H9 (cell line): ENCODE measurements around the gene EDEM2. TPM values are rescaled to one million over a fixed set of nuclear protein-coding genes. Genes with fewer than 3 reads are reported as not detected.

Source experiments
- DNase-seq: peaks from one replicate; pipeline ENCODE4 v3.0.0-alpha.2; 2017
- H2AFZ ChIP-seq: one replicate; pipeline ENCODE4 v1.6.1; 2013; ENCODE audit warnings: mild to moderate bottlenecking, low read length, control low read depth, moderate library complexity
- H2AK5ac ChIP-seq: 2 replicates; pipeline ENCODE4 v1.6.1; 2013; ENCODE audit warnings: low read length, control low read depth, mixed read lengths; ENCODE audit not compliant: insufficient read length
- H2BK120ac ChIP-seq: one replicate; pipeline ENCODE4 v1.6.1; 2013; ENCODE audit warnings: low read depth, mild to moderate bottlenecking, low read length, control low read depth, inconsistent platforms; ENCODE audit not compliant: poor library complexity, severe bottlenecking
- H2BK12ac ChIP-seq: 2 replicates; pipeline ENCODE4 v1.6.1; 2013; ENCODE audit warnings: low read length, control low read depth, mixed read lengths, low read depth; ENCODE audit not compliant: insufficient read length
- H2BK15ac ChIP-seq: 2 replicates; pipeline ENCODE4 v1.6.1; 2013; ENCODE audit warnings: low read depth, low read length, control low read depth
- H2BK20ac ChIP-seq: one replicate; pipeline ENCODE4 v1.6.1; 2013; ENCODE audit warnings: low read depth, mild to moderate bottlenecking, low read length, control low read depth, inconsistent platforms; ENCODE audit not compliant: poor library complexity, severe bottlenecking
- H2BK5ac ChIP-seq: 2 replicates; pipeline ENCODE4 v1.6.1; 2013; ENCODE audit warnings: low read length, control low read depth, mixed read lengths; ENCODE audit not compliant: insufficient read length
- H3K14ac ChIP-seq: 2 replicates; pipeline ENCODE4 v1.6.1; 2013; ENCODE audit warnings: low read length, control low read depth; ENCODE audit not compliant: insufficient read depth
- H3K18ac ChIP-seq: 2 replicates; pipeline ENCODE4 v1.6.1; 2013; ENCODE audit warnings: low read depth, mild to moderate bottlenecking, mixed read lengths, low read length, control low read depth; ENCODE audit not compliant: insufficient read length
- H3K23ac ChIP-seq: 2 replicates; pipeline ENCODE4 v1.6.1; 2013; ENCODE audit warnings: low read length, control low read depth, mixed read lengths, low read depth; ENCODE audit not compliant: insufficient read length
- H3K23me2 ChIP-seq: 2 replicates; pipeline ENCODE4 v1.6.1; 2013; ENCODE audit warnings: low read depth, mild to moderate bottlenecking, mixed read lengths, low read length, control low read depth; ENCODE audit not compliant: insufficient read length, poor library complexity, severe bottlenecking
- H3K27ac ChIP-seq: 2 replicates; pipeline ENCODE4 v1.5.1; 2013; ENCODE audit warnings: low read length, control low read depth, mixed read lengths, low read depth; ENCODE audit not compliant: insufficient read length
- H3K27me3 ChIP-seq: 2 replicates; pipeline ENCODE4 v1.6.1; 2013; ENCODE audit warnings: low read length, control low read depth, inconsistent platforms; ENCODE audit not compliant: insufficient read depth
- H3K4ac ChIP-seq: 2 replicates; pipeline ENCODE4 v1.6.1; 2013; ENCODE audit warnings: low read depth, mild to moderate bottlenecking, control low read depth, inconsistent platforms, low read length, moderate library complexity
- H3K4me1 ChIP-seq: 2 replicates; pipeline ENCODE4 v1.6.1; 2013; ENCODE audit warnings: low read length, control low read depth, inconsistent platforms; ENCODE audit not compliant: insufficient read depth
- H3K4me2 ChIP-seq: 2 replicates; pipeline ENCODE4 v1.6.1; 2013; ENCODE audit warnings: low read length, control low read depth, mixed read lengths; ENCODE audit not compliant: insufficient read length, insufficient read depth
- H3K56ac ChIP-seq: 2 replicates; pipeline ENCODE4 v1.6.1; 2013; ENCODE audit warnings: low read depth, mild to moderate bottlenecking, mixed read lengths, low read length, control low read depth; ENCODE audit not compliant: insufficient read length
- H3K79me1 ChIP-seq: 2 replicates; pipeline ENCODE4 v1.6.1; 2013; ENCODE audit warnings: low read depth, mild to moderate bottlenecking, moderate library complexity, low read length, control low read depth, inconsistent platforms; ENCODE audit not compliant: insufficient read depth, poor library complexity, severe bottlenecking
- H3K79me2 ChIP-seq: 2 replicates; pipeline ENCODE4 v1.6.1; 2013; ENCODE audit warnings: low read length, control low read depth, inconsistent platforms; ENCODE audit not compliant: insufficient read depth
- H3K9ac ChIP-seq: 2 replicates; pipeline ENCODE4 v1.6.1; 2013; ENCODE audit warnings: low read length, control low read depth, mixed read lengths; ENCODE audit not compliant: insufficient read length; ENCODE audit errors: extremely low read depth
- H3K9me3 ChIP-seq: one replicate; pipeline ENCODE4 v1.6.1; 2013; ENCODE audit warnings: low read depth, low read length, inconsistent platforms; ENCODE audit not compliant: control insufficient read depth
- H3T11ph ChIP-seq: one replicate; pipeline ENCODE4 v1.6.1; 2013; ENCODE audit warnings: mild to moderate bottlenecking, low read length, control low read depth, inconsistent platforms
- H4K20me1 ChIP-seq: one replicate; pipeline ENCODE4 v1.6.1; 2013; ENCODE audit not compliant: control insufficient read depth, insufficient read length, insufficient read depth
- H4K5ac ChIP-seq: 2 replicates; pipeline ENCODE4 v1.6.1; 2013; ENCODE audit warnings: low read depth, mild to moderate bottlenecking, mixed read lengths, low read length, control low read depth; ENCODE audit not compliant: insufficient read length
- H4K8ac ChIP-seq: replicated peaks from 2 replicates; pipeline ENCODE4 v1.6.1; 2013; ENCODE audit warnings: low read length, control low read depth, mixed read lengths, low read depth; ENCODE audit not compliant: insufficient read length
- H4K91ac ChIP-seq: 2 replicates; pipeline ENCODE4 v1.6.1; 2013; ENCODE audit warnings: low read depth, mild to moderate bottlenecking, moderate library complexity, mixed read lengths, low read length, control low read depth; ENCODE audit not compliant: insufficient read length
- H3K27ac Mint-ChIP-seq, 3 experiments: 2 replicates in 2 of 3; 3 replicates in 1 of 3; pipeline ENCODE4 v1.8.0; 2020 to 2021; ENCODE audit warnings: mixed read lengths in 3 of 3, mild to moderate bottlenecking in 1 of 3, moderate library complexity in 1 of 3
- H3K27me3 Mint-ChIP-seq: 2 replicates; pipeline ENCODE4 v1.8.0; 2021; ENCODE audit warnings: low read depth, mild to moderate bottlenecking, moderate library complexity, mixed read lengths
- H3K36me3 Mint-ChIP-seq, 3 experiments: 2 replicates in 2 of 3; 3 replicates in 1 of 3; pipeline ENCODE4 v1.8.0; 2020 to 2021; ENCODE audit warnings: low read depth in 3 of 3, mixed read lengths in 3 of 3; ENCODE audit not compliant: insufficient read depth in 1 of 3
- H3K4me1 Mint-ChIP-seq, 2 experiments: 2 replicates each; pipeline ENCODE4 v1.8.0; 2020; ENCODE audit warnings: mixed read lengths in 2 of 2
- H3K4me3 Mint-ChIP-seq, 2 experiments: 2 replicates in 1 of 2; 3 replicates in 1 of 2; pipeline ENCODE4 v1.8.0; 2020 to 2021; ENCODE audit warnings: mild to moderate bottlenecking in 2 of 2, mixed read lengths in 2 of 2, moderate library complexity in 1 of 2
- H3K9me3 Mint-ChIP-seq, 2 experiments: 2 replicates in 1 of 2; 3 replicates in 1 of 2; pipeline ENCODE4 v1.8.0; 2020; ENCODE audit warnings: mild to moderate bottlenecking in 2 of 2, mixed read lengths in 2 of 2, moderate library complexity in 1 of 2
- WGBS: extraction: QIAGEN DNeasy Blood & Tissue Kit; methylation state at CpG from one replicate; pipeline ENCODE4 v1.1.7; 2013; ENCODE audit warnings: missing lambda C conversion rate, low lambda C conversion rate, mixed read lengths; ENCODE audit not compliant: insufficient read length; ENCODE audit errors: extremely low coverage; 5-methylcytosine and 5-hydroxymethylcytosine counted together
- total RNA-seq: library from RNA; stranded (reverse); gene quantifications from 2 replicates; pipeline ENCODE4 v1.2.1, GENCODE V29; 2021
- TF ChIP-seq, protein P1 (sequence below): fragments of 200-600 bp; sonication (generic); conservative IDR thresholded peaks from 3 replicates; pipeline ENCODE4 v1.8.0; 2021; ENCODE audit warnings: antibody characterized with exemption, mild to moderate bottlenecking

The EDEM2 gene
- total RNA-seq, 1 experiment from 2014 or later: 27.8 TPM

DNA sequence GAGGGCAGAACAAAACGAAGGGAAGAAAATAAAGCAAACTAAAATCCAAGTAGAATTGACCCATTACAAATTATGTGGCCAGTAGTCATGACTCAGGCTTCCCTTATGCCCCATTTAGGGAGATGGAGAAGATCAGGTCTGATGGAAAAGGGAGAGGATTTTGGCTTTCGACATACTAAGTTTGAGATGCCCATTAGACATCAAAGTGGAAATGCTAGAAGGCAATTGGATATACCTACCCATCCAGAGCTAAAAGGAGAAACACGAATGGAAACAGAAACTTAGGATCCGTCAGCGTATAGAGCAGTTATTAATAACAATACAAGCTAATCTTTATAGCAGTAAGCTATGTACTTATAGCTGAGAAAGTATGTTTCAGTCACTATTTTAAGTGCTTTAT is 59.3 kb downstream of the EDEM2 start:
- TF ChIP-seq, protein P1, sequence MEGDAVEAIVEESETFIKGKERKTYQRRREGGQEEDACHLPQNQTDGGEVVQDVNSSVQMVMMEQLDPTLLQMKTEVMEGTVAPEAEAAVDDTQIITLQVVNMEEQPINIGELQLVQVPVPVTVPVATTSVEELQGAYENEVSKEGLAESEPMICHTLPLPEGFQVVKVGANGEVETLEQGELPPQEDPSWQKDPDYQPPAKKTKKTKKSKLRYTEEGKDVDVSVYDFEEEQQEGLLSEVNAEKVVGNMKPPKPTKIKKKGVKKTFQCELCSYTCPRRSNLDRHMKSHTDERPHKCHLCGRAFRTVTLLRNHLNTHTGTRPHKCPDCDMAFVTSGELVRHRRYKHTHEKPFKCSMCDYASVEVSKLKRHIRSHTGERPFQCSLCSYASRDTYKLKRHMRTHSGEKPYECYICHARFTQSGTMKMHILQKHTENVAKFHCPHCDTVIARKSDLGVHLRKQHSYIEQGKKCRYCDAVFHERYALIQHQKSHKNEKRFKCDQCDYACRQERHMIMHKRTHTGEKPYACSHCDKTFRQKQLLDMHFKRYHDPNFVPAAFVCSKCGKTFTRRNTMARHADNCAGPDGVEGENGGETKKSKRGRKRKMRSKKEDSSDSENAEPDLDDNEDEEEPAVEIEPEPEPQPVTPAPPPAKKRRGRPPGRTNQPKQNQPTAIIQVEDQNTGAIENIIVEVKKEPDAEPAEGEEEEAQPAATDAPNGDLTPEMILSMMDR: no peak
- H3K9me3 Mint-ChIP-seq: no peaks in the 10 kb centered on the region
- H4K8ac ChIP-seq: no peak overlapping the region
- H2AFZ ChIP-seq: no peak overlapping the region
- H3K4me3 Mint-ChIP-seq: no peak overlapping the region
- H3K4me2 ChIP-seq: no peak overlapping the region
- WGBS: no CpG with 5 or more reads among the region's 5 CpGs
- H3K27ac Mint-ChIP-seq: no peak overlapping the region
- no peaks in the 10 kb centered on the region for H3K9me3 ChIP-seq
- H3K23ac ChIP-seq: no peak overlapping the region
- no peaks in the 10 kb centered on the region for H3K4me1 ChIP-seq
- H3K56ac ChIP-seq: no peak overlapping the region
- no peak overlapping the region for H3K14ac ChIP-seq
- peaks cover 8% of the 10 kb centered on the region for H3K23me2 ChIP-seq
- H2AK5ac ChIP-seq: no peak overlapping the region
- no peak overlapping the region for H3T11ph ChIP-seq
- H4K20me1 ChIP-seq: no peaks in the 10 kb centered on the region
- no peak overlapping the region for H3K9ac ChIP-seq
- H3K4ac ChIP-seq: no peak overlapping the region
- peaks cover 7 to 18% (median 13%) of the 10 kb centered on the region in 3 experiments; a peak in 6 of 7 replicates for H3K36me3 Mint-ChIP-seq
- peaks cover 17 to 23% of the 10 kb centered on the region in 2 experiments for H3K4me1 Mint-ChIP-seq
- H2BK12ac ChIP-seq: no peak overlapping the region
- H3K79me2 ChIP-seq: peaks cover 19% of the 10 kb centered on the region; the same call in 1 of the 2 replicates
- H2BK5ac ChIP-seq: no peak overlapping the region
- no peaks in the 10 kb centered on the region for H3K27me3 ChIP-seq
- no peak overlapping the region for H3K27ac ChIP-seq
- no peak overlapping the region for H2BK15ac ChIP-seq
- peaks cover 2% of the 10 kb centered on the region for H3K79me1 ChIP-seq
- H4K5ac ChIP-seq: no peak overlapping the region
- H3K18ac ChIP-seq: no peak overlapping the region
- no peak overlapping the region for H2BK20ac ChIP-seq
- no peak for DNase-seq
- 0 out of 2 replicates have a peak, but pooled peaks cover under 1% of the 10 kb centered on the region for H3K27me3 Mint-ChIP-seq
- no peak overlapping the region for H4K91ac ChIP-seq
- no peak overlapping the region for H2BK120ac ChIP-seq
